Immature natural killer cell (primary cell): ENCODE data around the gene TAGLN. TPM values are rescaled to one million over a fixed set of nuclear protein-coding genes. Genes with fewer than 3 reads are reported as not detected.
"Not testable (repeated sequence)": the region's sequence is repeated elsewhere in the genome, so short reads cannot be mapped to it uniquely, and the experiment has no call there.

Experiments used
- DNase-seq, 3 donors: peaks; one replicate each; pipeline ENCODE4 v3.0.0; 2022; ENCODE audit warnings: mixed read lengths in 1 of 3
- H3K27ac Mint-ChIP-seq, 6 donors: one replicate each; pipeline ENCODE4 v1.8.0; 2020; ENCODE audit warnings: mixed read lengths in 6 of 6, mild to moderate bottlenecking in 5 of 6, inconsistent platforms in 4 of 6, moderate library complexity in 3 of 6
- H3K27me3 Mint-ChIP-seq, 3 donors: one replicate each; pipeline ENCODE4 v1.8.0; 2020 to 2021; ENCODE audit warnings: low read depth in 3 of 3, mild to moderate bottlenecking in 3 of 3, mixed read lengths in 3 of 3, moderate library complexity in 3 of 3, inconsistent platforms in 1 of 3
- H3K36me3 Mint-ChIP-seq, 3 donors: one replicate each; pipeline ENCODE4 v1.8.0; 2020; ENCODE audit warnings: mixed read lengths in 3 of 3, inconsistent platforms in 2 of 3, mild to moderate bottlenecking in 2 of 3
- H3K4me1 Mint-ChIP-seq, 2 donors: one replicate each; pipeline ENCODE4 v1.8.0; 2020; ENCODE audit warnings: inconsistent platforms in 2 of 2, mild to moderate bottlenecking in 2 of 2, mixed read lengths in 2 of 2, moderate library complexity in 1 of 2
- H3K4me3 Mint-ChIP-seq, 5 donors: one replicate each; pipeline ENCODE4 v1.8.0; 2020; ENCODE audit warnings: mild to moderate bottlenecking in 5 of 5, mixed read lengths in 5 of 5, inconsistent platforms in 3 of 5, moderate library complexity in 3 of 5
- H3K9me3 Mint-ChIP-seq, 6 donors: one replicate each; pipeline ENCODE4 v1.8.0; 2020; ENCODE audit warnings: mild to moderate bottlenecking in 6 of 6, mixed read lengths in 6 of 6, inconsistent platforms in 4 of 6, moderate library complexity in 3 of 6
- polyA plus RNA-seq, 3 donors: library from polyadenylated mRNA; unstranded; fragments of 300-500 nt; fragmentation: Illumina TruSeq; gene quantifications; one replicate each; pipeline ENCODE4 v1.2.3, GENCODE V29; 2021

TAGLN gene
- polyA plus RNA-seq, 3 donors from 2014 or later = 0.08 to 0.40 (median 0.09) TPM

GRCh38 chr11:117175781-117176180, 23.4 kb upstream of the TAGLN start:
- Mint-ChIP-seq H3K4me3 (no peak overlapping the region), H3K36me3 (no peaks in the 10 kb centered on the region), H3K4me1 (peaks cover 29 to 35% of the 10 kb centered on the region in 2 donors), H3K27ac (peak overlapping the region in 3 of 6 donors; percentile 40 to 56 (median 46)), H3K27me3 (peaks cover 0 to 8% (median 3%) of the 10 kb centered on the region in 3 donors), H3K9me3 (no peaks in the 10 kb centered on the region)
- DNase-seq = no peak

- Mint-ChIP-seq H3K4me3 (no peak overlapping the region), H3K27me3 (peaks cover 0 to 8% (median 3%) of the 10 kb centered on the region in 3 donors), H3K9me3 (no peaks in the 10 kb centered on the region), H3K4me1 (peaks cover 33 to 39% of the 10 kb centered on the region in 2 donors), H3K27ac (peak overlapping the region in 2 of 6 donors; percentile 25 to 45), H3K36me3 (no peaks in the 10 kb centered on the region)
- DNase-seq = no peak
Measured at GRCh38 chr11:117176186-117176585, 23.0 kb upstream of the TAGLN start.

- peaks cover 0 to under 1% (median under 1%) of the 10 kb centered on the region in 3 donors for H3K36me3 Mint-ChIP-seq
- H3K4me1 Mint-ChIP-seq = peaks cover 35 to 41% of the 10 kb centered on the region in 2 donors
- peak overlapping the region; percentile 79 to 98 (median 94) for H3K27ac Mint-ChIP-seq
- no peak for DNase-seq
- H3K9me3 Mint-ChIP-seq = no peaks in the 10 kb centered on the region
- peaks cover 2 to 8% (median 3%) of the 10 kb centered on the region in 3 donors for H3K27me3 Mint-ChIP-seq
- H3K4me3 Mint-ChIP-seq = peak overlapping the region; percentile 94 to 97 (median 94)
Measured at GRCh38 chr11:117177534-117178209, 21.5 kb upstream of the TAGLN start.

GRCh38 chr11:117178210-117179034, 20.7 kb upstream of the TAGLN start, which contains the start of gene SIDT2:
TSS of gene SIDT2 (plus strand) at chr11:117178743. CDS start at chr11:117179264, 521 bp downstream.
- Mint-ChIP-seq H3K36me3 (peaks cover 0 to 3% (median 3%) of the 10 kb centered on the region in 3 donors), H3K27ac (peak within 1 kb of the TSS; percentile 89 to 98 (median 95)), H3K27me3 (peaks cover 2 to 8% (median 3%) of the 10 kb centered on the region in 3 donors), H3K9me3 (no peaks in the 10 kb centered on the region), H3K4me3 (peak within 1 kb of the TSS; percentile 94 to 97 (median 94)), H3K4me1 (peaks cover 31 to 38% of the 10 kb centered on the region in 2 donors)
- DNase-seq = peak; percentile 85 to 86 (median 86)

- Mint-ChIP-seq H3K27me3 (peaks cover 2 to 8% (median 3%) of the 10 kb centered on the region in 3 donors), H3K27ac (peak overlapping the region; percentile 89 to 98 (median 94)), H3K4me3 (peak overlapping the region; percentile 94 to 97 (median 94)), H3K4me1 (peaks cover 30 to 32% of the 10 kb centered on the region in 2 donors), H3K36me3 (peaks cover 0 to 7% (median 3%) of the 10 kb centered on the region in 3 donors), H3K9me3 (no peaks in the 10 kb centered on the region)
- DNase-seq = peak; percentile 72 to 77 (median 75)
Measured at GRCh38 chr11:117179048-117179999, 19.8 kb upstream of the TAGLN start.

GRCh38 chr11:117180020-117180419, 19.1 kb upstream of the TAGLN start:
- peaks cover 2 to 8% (median 3%) of the 10 kb centered on the region in 3 donors for H3K27me3 Mint-ChIP-seq
- H3K4me1 Mint-ChIP-seq = peaks cover 30 to 32% of the 10 kb centered on the region in 2 donors
- H3K9me3 Mint-ChIP-seq = no peaks in the 10 kb centered on the region
- H3K4me3 Mint-ChIP-seq = peak overlapping the region; percentile 94 to 97 (median 94)
- peak overlapping the region; percentile 39 to 98 (median 94) for H3K27ac Mint-ChIP-seq
- no peak for DNase-seq
- H3K36me3 Mint-ChIP-seq = peaks cover 0 to 8% (median 3%) of the 10 kb centered on the region in 3 donors

- peak overlapping the region; percentile 52 to 97 (median 94) for H3K4me3 Mint-ChIP-seq
- DNase-seq = peak; percentile 12 to 47 (median 20)
- peaks cover 2 to 8% (median 3%) of the 10 kb centered on the region in 3 donors for H3K27me3 Mint-ChIP-seq
- H3K9me3 Mint-ChIP-seq = no peaks in the 10 kb centered on the region
- H3K27ac Mint-ChIP-seq = peak overlapping the region in 5 of 6 donors; percentile 42 to 94 (median 58)
- peaks cover 0 to 13% (median 3%) of the 10 kb centered on the region in 3 donors for H3K36me3 Mint-ChIP-seq
- H3K4me1 Mint-ChIP-seq = peaks cover 30 to 32% of the 10 kb centered on the region in 2 donors
Measured at GRCh38 chr11:117180661-117181585, 18.2 kb upstream of the TAGLN start.

GRCh38 chr11:117181586-117182550, 17.3 kb upstream of the TAGLN start:
- no peak overlapping the region for H3K4me3 Mint-ChIP-seq
- peaks cover 2 to 10% (median 3%) of the 10 kb centered on the region in 3 donors for H3K27me3 Mint-ChIP-seq
- peaks cover 30 to 32% of the 10 kb centered on the region in 2 donors for H3K4me1 Mint-ChIP-seq
- H3K9me3 Mint-ChIP-seq = no peaks in the 10 kb centered on the region
- DNase-seq = no peak
- peaks cover 0 to 13% (median 3%) of the 10 kb centered on the region in 3 donors for H3K36me3 Mint-ChIP-seq
- no peak overlapping the region for H3K27ac Mint-ChIP-seq

GRCh38 chr11:117182551-117182935, 16.6 kb upstream of the TAGLN start:
- no peak for DNase-seq
- Mint-ChIP-seq H3K27me3 (peaks cover 2 to 10% (median 6%) of the 10 kb centered on the region in 3 donors), H3K9me3 (no peaks in the 10 kb centered on the region), H3K36me3 (peaks cover 0 to 13% (median 3%) of the 10 kb centered on the region in 3 donors), H3K4me3 (no peak overlapping the region), H3K27ac (peak overlapping the region in 1 of 6 donors; percentile 26), H3K4me1 (peaks cover 30 to 32% of the 10 kb centered on the region in 2 donors)

- H3K27ac Mint-ChIP-seq, H3K9me3 Mint-ChIP-seq, H3K4me3 Mint-ChIP-seq, DNase-seq: not testable (repeated sequence)
- peaks cover 26 to 27% of the 10 kb centered on the region in 2 donors for H3K4me1 Mint-ChIP-seq
- H3K36me3 Mint-ChIP-seq = peaks cover 0 to 13% (median 3%) of the 10 kb centered on the region in 3 donors
- H3K27me3 Mint-ChIP-seq = peaks cover 2 to 10% (median 6%) of the 10 kb centered on the region in 3 donors
Measured at GRCh38 chr11:117183178-117183577, 16.0 kb upstream of the TAGLN start.

GRCh38 chr11:117183724-117184349, 15.3 kb upstream of the TAGLN start:
- peak overlapping the region in 2 of 6 donors; percentile 16 to 22 for H3K27ac Mint-ChIP-seq
- DNase-seq = no peak
- H3K27me3 Mint-ChIP-seq = peaks cover 2 to 6% (median 3%) of the 10 kb centered on the region in 3 donors
- H3K9me3 Mint-ChIP-seq = no peaks in the 10 kb centered on the region
- peaks cover 21 to 22% of the 10 kb centered on the region in 2 donors for H3K4me1 Mint-ChIP-seq
- H3K4me3 Mint-ChIP-seq = no peak overlapping the region
- peaks cover 0 to 13% (median 3%) of the 10 kb centered on the region in 3 donors for H3K36me3 Mint-ChIP-seq
